ENCODE results near the gene DGKD.

DNA sequence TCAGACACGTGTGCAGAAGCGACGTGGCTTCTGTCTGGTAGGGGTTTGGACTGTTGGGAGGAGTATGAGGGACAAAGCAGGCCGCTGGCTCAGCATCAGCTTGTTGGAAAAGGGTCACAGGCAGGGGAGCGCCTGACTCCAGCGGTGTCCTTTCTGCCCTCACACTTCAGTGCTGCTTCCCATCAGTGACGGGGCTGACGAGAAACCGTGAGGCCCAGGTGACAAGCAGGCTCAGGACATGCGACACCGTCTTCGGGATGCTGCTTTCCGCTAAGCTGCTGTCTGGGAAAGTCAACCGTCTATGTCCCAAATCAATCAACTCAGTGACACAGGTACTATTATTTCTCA is 121.7 kb downstream of the DGKD start:
- TF ChIP-seq, protein P1, sequence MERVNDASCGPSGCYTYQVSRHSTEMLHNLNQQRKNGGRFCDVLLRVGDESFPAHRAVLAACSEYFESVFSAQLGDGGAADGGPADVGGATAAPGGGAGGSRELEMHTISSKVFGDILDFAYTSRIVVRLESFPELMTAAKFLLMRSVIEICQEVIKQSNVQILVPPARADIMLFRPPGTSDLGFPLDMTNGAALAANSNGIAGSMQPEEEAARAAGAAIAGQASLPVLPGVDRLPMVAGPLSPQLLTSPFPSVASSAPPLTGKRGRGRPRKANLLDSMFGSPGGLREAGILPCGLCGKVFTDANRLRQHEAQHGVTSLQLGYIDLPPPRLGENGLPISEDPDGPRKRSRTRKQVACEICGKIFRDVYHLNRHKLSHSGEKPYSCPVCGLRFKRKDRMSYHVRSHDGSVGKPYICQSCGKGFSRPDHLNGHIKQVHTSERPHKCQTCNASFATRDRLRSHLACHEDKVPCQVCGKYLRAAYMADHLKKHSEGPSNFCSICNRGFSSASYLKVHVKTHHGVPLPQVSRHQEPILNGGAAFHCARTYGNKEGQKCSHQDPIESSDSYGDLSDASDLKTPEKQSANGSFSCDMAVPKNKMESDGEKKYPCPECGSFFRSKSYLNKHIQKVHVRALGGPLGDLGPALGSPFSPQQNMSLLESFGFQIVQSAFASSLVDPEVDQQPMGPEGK (CRISPR knock-in tag; IDR thresholded peaks at IDR 0.05; ENCODE audit: borderline replicate concordance), result no peak
- TF ChIP-seq ISL1 (CRISPR knock-in tag; IDR thresholded peaks at IDR 0.05), result no peak
- TF ChIP-seq ZFP30 (CRISPR knock-in tag; IDR thresholded peaks at IDR 0.05), result no peak
- TF ChIP-seq RARB (CRISPR knock-in tag; IDR thresholded peaks at IDR 0.05), result no peak
- no peak for TF ChIP-seq ARNTL (CRISPR knock-in tag; IDR thresholded peaks at IDR 0.05; ENCODE audit: borderline replicate concordance, low read depth)
- TF ChIP-seq OSR1 (CRISPR knock-in tag; IDR thresholded peaks at IDR 0.05), result no peak
- no peak for TF ChIP-seq ZNF8 (CRISPR knock-in tag; IDR thresholded peaks at IDR 0.05)
- TF ChIP-seq ESRRG (CRISPR knock-in tag; IDR thresholded peaks at IDR 0.05), result no peak
- TF ChIP-seq CSDC2 (CRISPR knock-in tag; IDR thresholded peaks at IDR 0.05), result no peak

Measured in SK-N-SH treated with all-trans-retinoic acid at 6 μM for 48 hours (cell line).